Right lobe of liver (tissue), 4 donors: ENCODE data around the gene ERI3.

Source experiments
- POLR2A ChIP-seq: fragments of 450-650 bp; IDR thresholded peaks from one replicate; pipeline ENCODE4 v1.6.1; 2017; ENCODE audit warnings: antibody characterized with exemption, mild to moderate bottlenecking
- TF ChIP-seq, protein P1 (sequence below), 4 donors: fragments of 200-600 bp in 3 of 4; fragments of 450-650 bp in 1 of 4; IDR thresholded peaks; one replicate each; pipeline versions ENCODE4 v1.5.1 to v1.8.0; 2016 to 2022; ENCODE audit warnings: antibody characterized with exemption in 4 of 4, mild to moderate bottlenecking in 2 of 4
- donor health status: DM: no; HTN: no; CAD: no.
- donor health status: DM: no; HTN: no; CAD: no.
- donor health status: DM: no; HTN: yes; CAD: no.

GRCh38 chr1:44303532-44303931, 51.5 kb downstream of the ERI3 start:
- TF ChIP-seq, protein P1, sequence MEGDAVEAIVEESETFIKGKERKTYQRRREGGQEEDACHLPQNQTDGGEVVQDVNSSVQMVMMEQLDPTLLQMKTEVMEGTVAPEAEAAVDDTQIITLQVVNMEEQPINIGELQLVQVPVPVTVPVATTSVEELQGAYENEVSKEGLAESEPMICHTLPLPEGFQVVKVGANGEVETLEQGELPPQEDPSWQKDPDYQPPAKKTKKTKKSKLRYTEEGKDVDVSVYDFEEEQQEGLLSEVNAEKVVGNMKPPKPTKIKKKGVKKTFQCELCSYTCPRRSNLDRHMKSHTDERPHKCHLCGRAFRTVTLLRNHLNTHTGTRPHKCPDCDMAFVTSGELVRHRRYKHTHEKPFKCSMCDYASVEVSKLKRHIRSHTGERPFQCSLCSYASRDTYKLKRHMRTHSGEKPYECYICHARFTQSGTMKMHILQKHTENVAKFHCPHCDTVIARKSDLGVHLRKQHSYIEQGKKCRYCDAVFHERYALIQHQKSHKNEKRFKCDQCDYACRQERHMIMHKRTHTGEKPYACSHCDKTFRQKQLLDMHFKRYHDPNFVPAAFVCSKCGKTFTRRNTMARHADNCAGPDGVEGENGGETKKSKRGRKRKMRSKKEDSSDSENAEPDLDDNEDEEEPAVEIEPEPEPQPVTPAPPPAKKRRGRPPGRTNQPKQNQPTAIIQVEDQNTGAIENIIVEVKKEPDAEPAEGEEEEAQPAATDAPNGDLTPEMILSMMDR (IDR thresholded peaks at IDR 0.05) = no peak
- TF ChIP-seq POLR2A = no peak
